ENCODE data around the gene TBXAS1. TPM values are rescaled to one million over a fixed set of nuclear protein-coding genes. Genes with fewer than 3 reads are reported as not detected.

The TBXAS1 gene
- total and polyA plus RNA-seq, 2 of the 8 experiments (the other 6 are each of a cell fraction or from before 2014, with no cell fraction given): 0.86 to 2.1 TPM

GRCh38 chr7:140054751-140055150 lies 225.7 kb downstream of the TBXAS1 start:
- no peak overlapping the region for H2BK120ac ChIP-seq (replicated peaks; ENCODE audit: low read depth, low read length)
- FAIRE-seq (no peak), DNase-seq (ENCODE audit: low read depth in 1 of 2, low spot score in 2 of 2) (no peak)
- no peaks in the 10 kb centered on the region for H3K9me3 ChIP-seq (ENCODE audit: insufficient read depth in 2 of 2, low read depth in 1 of 2, low read length in 1 of 2)
- peaks cover 0 to 2% (median 0%) of the 10 kb centered on the region in 4 experiments; a peak in 1 of 7 replicates for H3K27me3 ChIP-seq (replicated peaks in 1 of 4; ENCODE audit: control insufficient read depth in 3 of 4, extremely low read depth in 1 of 4, insufficient read depth in 3 of 4, low read length in 3 of 4)
- H3K27ac ChIP-seq (ENCODE audit: low read depth, low read length): no peak overlapping the region
- no peak overlapping the region for H4K8ac ChIP-seq (ENCODE audit: extremely low read depth, insufficient read depth, low read length)
- 79% methylated on average over 4 of the region's 4 CpGs; no CpG with 5 or more reads in 1 of the 2 experiments for WGBS, 2 experiments (ENCODE audit: extremely low coverage in 1 of 2, insufficient coverage in 1 of 2, insufficient read length in 1 of 2, insufficient replicate concordance in 2 of 2, low coverage in 1 of 2, low lambda C conversion rate in 2 of 2, missing lambda C conversion rate in 1 of 2)
- H3K18ac ChIP-seq (ENCODE audit: extremely low read depth, low read length): no peak overlapping the region
- H2AFZ ChIP-seq (ENCODE audit: low read length): no peak overlapping the region
- CTCF ChIA-PET (ENCODE audit: partially characterized antibody): interaction anchor here (0.6 to 1.6 kb wide), 3 partner anchors 44 to 453 kb away, joined by 3 to 5 read pairs (median 3); no protein-coding TSS in a partner anchor
- H3K4me1 ChIP-seq (replicated peaks in 1 of 4; ENCODE audit: control insufficient read depth in 3 of 4, insufficient read depth in 4 of 4, low read length in 3 of 4): no peaks in the 10 kb centered on the region
- TF ChIP-seq SP4 (IDR thresholded peaks at IDR 0.05; ENCODE audit: low read length) (no peak), TAF7 (optimal IDR thresholded peaks at IDR 0.05; ENCODE audit: borderline replicate concordance, low read depth, low read length) (no peak), RBBP5 (IDR thresholded peaks at IDR 0.05; ENCODE audit: borderline replicate concordance, low read depth, low read length) (no peak)
- no peak overlapping the region for H2AK5ac ChIP-seq (ENCODE audit: low read depth, low read length)
- H3K4me2 ChIP-seq (ENCODE audit: insufficient read depth in 1 of 2, low read depth in 2 of 2, low read length in 2 of 2): no peak overlapping the region
- H3K36me3 ChIP-seq (ENCODE audit: control insufficient read depth in 2 of 4, insufficient read depth in 4 of 4, low read length in 3 of 4): no peaks in the 10 kb centered on the region
- no peak overlapping the region for H3K4me3 ChIP-seq (ENCODE audit: extremely low read depth in 1 of 4, insufficient read depth in 2 of 4, low read depth in 3 of 4, low read length in 4 of 4)
- no peaks in the 10 kb centered on the region for H3K23me2 ChIP-seq (ENCODE audit: low read depth, low read length)
- H2BK12ac ChIP-seq (ENCODE audit: low read depth, low read length): no peak overlapping the region
- no peak overlapping the region for H4K5ac ChIP-seq (ENCODE audit: insufficient read length, low read depth, low read length)
- no peak overlapping the region for H3K4ac ChIP-seq (replicated peaks; ENCODE audit: insufficient read length, low read depth, low read length)
- no peak overlapping the region for H3K14ac ChIP-seq (ENCODE audit: insufficient read length)
- H4K20me1 ChIP-seq (replicated peaks in 1 of 2; ENCODE audit: control insufficient read depth in 1 of 2, insufficient read depth in 2 of 2, low read length in 2 of 2): peaks cover 0 to 2% of the 10 kb centered on the region in 2 experiments
- no peaks in the 10 kb centered on the region for H3K79me2 ChIP-seq (ENCODE audit: control insufficient read depth in 1 of 2, insufficient read depth in 2 of 2, low read length in 2 of 2)
- H2BK15ac ChIP-seq (ENCODE audit: low read length): no peak overlapping the region
- no peak overlapping the region for H2BK5ac ChIP-seq (ENCODE audit: low read depth, low read length)
- no peak overlapping the region for H2BK20ac ChIP-seq (ENCODE audit: low read length)
- H3K9ac ChIP-seq (replicated peaks in 1 of 4; ENCODE audit: extremely low read depth in 1 of 4, low read depth in 3 of 4, low read length in 3 of 4): no peak overlapping the region
- no peaks in the 10 kb centered on the region for H3K79me1 ChIP-seq (ENCODE audit: low read depth, low read length)
- H3K56ac ChIP-seq (replicated peaks; ENCODE audit: insufficient read length, low read depth, low read length): no peak overlapping the region
- no peak overlapping the region for H4K91ac ChIP-seq (replicated peaks; ENCODE audit: insufficient read length, low read length)
- POLR2A ChIA-PET (ENCODE audit: partially characterized antibody): interaction anchor here (0.7 kb wide), 2 partner anchors 12 to 250 kb away, joined by 3 read pairs; no protein-coding TSS in a partner anchor
- H3K23ac ChIP-seq (ENCODE audit: insufficient read length): no peak overlapping the region

All from H1 (cell line).